SU-DHL-6 (cell line): Measurements from ENCODE around the gene PDCD1.

Source experiments
- CTCF ChIP-seq: fragments of 200-600 bp; sonication (generic); IDR thresholded peaks from one replicate; pipeline ENCODE4 v1.5.1; 2017; ENCODE audit warnings: antibody characterized with exemption, mild to moderate bottlenecking, low read length, moderate library complexity; ENCODE audit not compliant: insufficient read depth, poor library complexity, severe bottlenecking
- EZH2phosphoT487 ChIP-seq: fragments of 200-600 bp; sonication (generic), shearing (Covaris generic); conservative IDR thresholded peaks from 2 replicates; pipeline ENCODE4 v1.6.1; 2018; ENCODE audit warnings: mild to moderate bottlenecking, antibody characterized with exemption, low read length, moderate library complexity, mixed read lengths

GRCh38 chr2:241900251-241901017 is 41.7 kb upstream of the PDCD1 start:
- no peak for TF ChIP-seq CTCF
- no peak for TF ChIP-seq EZH2phosphoT487
